OCI-LY7 (cell line): ENCODE measurements around the gene KIT.

ENCODE experiments used
- CTCF ChIP-seq: fragments of 200-600 bp; sonication (generic); conservative IDR thresholded peaks from 2 replicates; pipeline ENCODE4 v1.5.1; 2014; ENCODE audit warnings: mild to moderate bottlenecking, antibody characterized with exemption, low read length, moderate library complexity, mixed read lengths
- EZH2phosphoT487 ChIP-seq: fragments of 200-600 bp; sonication (generic); IDR thresholded peaks from 2 replicates; pipeline ENCODE4 v1.6.1; 2018; ENCODE audit warnings: low read depth, borderline replicate concordance, mild to moderate bottlenecking, mixed run types, antibody characterized with exemption, low read length, moderate library complexity, mixed read lengths

DNA sequence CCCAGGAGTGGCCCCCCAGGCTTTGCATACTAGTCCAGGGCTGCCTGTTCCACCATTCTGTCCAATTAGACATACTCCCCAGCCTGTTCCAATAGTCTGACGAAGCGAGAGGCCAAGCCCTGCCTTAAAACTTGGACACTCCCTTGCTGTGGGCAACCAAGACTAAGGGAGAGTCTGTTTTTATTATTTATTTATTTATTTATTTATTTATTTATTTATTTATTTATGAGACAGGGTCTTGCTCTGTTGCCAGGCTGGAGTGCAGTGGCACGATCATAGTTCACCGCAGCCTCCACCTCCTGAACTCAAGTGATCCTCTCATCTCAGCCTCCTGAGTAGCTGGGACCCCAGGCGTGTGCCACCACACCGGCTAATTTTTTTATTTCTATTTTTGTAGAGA, 6.6 kb downstream of the KIT start:
- TF ChIP-seq CTCF (no peak), EZH2phosphoT487 (no peak)
